Measurements from ENCODE around the gene LGALS1. TPM values are rescaled to one million over a fixed set of nuclear protein-coding genes. Genes with fewer than 3 reads are reported as not detected.
A peak's percentile ranks its signal among the peaks of the same experiment; 100 is the strongest.

LGALS1 gene
- total and polyA plus RNA-seq, 2 experiments from 2014 or later, result 568 to 780 TPM

GRCh38 chr22:37629928-37630327 is 45.5 kb upstream of the LGALS1 start:
- WGBS (ENCODE audit: low lambda C conversion rate, missing lambda C conversion rate), result 88% methylated on average over 8 of the region's 10 CpGs
- no peak for TF ChIP-seq CTCF (IDR thresholded peaks at IDR 0.05; ENCODE audit: poor library complexity)
- no peak for TF ChIP-seq EZH2phosphoT487 (IDR thresholded peaks at IDR 0.05; ENCODE audit: low read depth, severe bottlenecking, unreplicated experiment)
- TF ChIP-seq EZH2 (IDR thresholded peaks at IDR 0.05; ENCODE audit: borderline replicate concordance), result no peak

DNA sequence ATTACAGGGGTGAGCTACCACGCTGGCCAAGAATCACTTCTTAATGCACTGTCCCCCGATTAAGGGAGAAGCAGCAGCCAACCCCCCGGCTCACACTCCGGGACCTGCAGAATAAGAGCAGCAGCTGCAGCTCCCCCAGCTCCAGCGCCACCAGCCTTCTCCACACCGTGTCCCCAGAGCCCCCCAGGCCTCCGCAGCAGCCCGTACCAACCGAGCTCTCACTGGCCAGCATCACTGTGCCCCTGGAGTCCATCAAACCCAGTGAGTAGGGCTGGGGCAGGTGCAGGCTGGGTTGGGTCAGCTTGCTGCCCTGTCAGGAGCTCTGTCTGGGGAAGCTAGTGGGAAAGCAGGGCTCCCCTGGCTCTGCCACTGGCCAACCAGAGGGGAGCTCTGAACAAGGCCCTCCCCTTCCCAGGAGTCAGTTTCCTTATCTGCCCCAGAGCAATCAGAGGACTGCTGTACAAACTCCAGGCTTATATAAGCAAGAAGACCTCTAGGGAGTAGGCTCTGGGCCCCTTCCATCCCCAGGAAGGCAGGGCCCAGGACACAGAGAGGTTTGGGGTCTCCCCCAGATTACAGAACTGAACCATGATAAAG is 44.5 kb upstream of the LGALS1 start:
- 93% methylated on average over 9 of the region's 9 CpGs for WGBS (ENCODE audit: low lambda C conversion rate, missing lambda C conversion rate)
- H3K36me3 ChIP-seq (replicated peaks; ENCODE audit: insufficient read depth, low read depth), result no peaks in the 10 kb centered on the region

More at GRCh38 chr22:37629928-37630327, 45.5 kb upstream of the LGALS1 start:
- Histone ChIP-seq H3K4me2 (no peak overlapping the region), H3K9me3 (ENCODE audit: low read depth) (no peaks in the 10 kb centered on the region), H3K4me1 (ENCODE audit: insufficient read depth) (peaks cover 44% of the 10 kb centered on the region), H3K27ac (no peak overlapping the region), H4K20me1 (ENCODE audit: insufficient read depth, poor library complexity, severe bottlenecking) (no peaks in the 10 kb centered on the region), H3K36me3 (replicated peaks; ENCODE audit: insufficient read depth, low read depth) (no peaks in the 10 kb centered on the region), H3K27me3 (no peaks in the 10 kb centered on the region), H3K79me2 (no peaks in the 10 kb centered on the region), H2AFZ (no peak overlapping the region), H3K9me2 (replicated peaks; ENCODE audit: insufficient read depth) (no peaks in the 10 kb centered on the region), H3K4me3 (no peak overlapping the region)
- no peak for DNase-seq (ENCODE audit: low spot score)

DNA sequence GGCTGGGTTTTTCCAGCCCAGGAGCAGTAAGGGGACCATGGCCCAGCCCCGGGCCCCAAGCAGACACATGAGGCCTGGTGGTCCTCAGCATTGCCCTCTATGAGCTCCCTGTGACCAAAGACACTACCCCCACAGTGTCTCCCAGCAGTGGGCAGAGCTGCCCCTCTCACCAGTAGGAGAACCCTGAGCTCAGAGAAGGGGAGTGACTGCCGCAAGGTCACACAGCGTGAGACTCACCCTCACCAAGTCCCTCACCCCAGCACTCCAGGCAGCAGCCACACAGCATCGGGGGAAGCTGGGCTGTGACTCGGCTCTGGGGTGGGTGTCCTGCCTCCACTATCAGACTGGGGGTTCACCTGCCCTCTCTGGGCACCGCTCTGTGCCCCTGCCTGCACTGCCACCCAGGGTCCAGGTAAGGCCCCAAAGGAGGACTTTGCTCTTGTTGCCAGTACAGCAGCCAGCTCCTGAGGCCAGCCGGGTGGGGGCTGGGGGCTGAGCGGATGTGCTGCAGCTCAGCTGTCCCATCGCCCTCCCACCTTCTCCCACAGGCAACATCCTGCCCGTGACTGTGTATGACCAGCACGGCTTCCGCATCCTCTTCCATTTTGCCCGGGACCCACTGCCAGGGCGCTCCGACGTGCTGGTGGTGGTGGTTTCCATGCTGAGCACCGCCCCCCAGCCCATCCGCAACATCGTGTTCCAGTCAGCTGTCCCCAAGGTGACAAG is 43.8 kb upstream of the LGALS1 start:
- no peak overlapping the region for H2AFZ ChIP-seq
- H3K4me3 ChIP-seq, result no peak overlapping the region
- DNase-seq (ENCODE audit: low spot score), result no peak
- peak overlapping the region; percentile 95 for H3K27ac ChIP-seq
- WGBS (ENCODE audit: low lambda C conversion rate, missing lambda C conversion rate), result 90% methylated on average over 13 of the region's 19 CpGs
- no peaks in the 10 kb centered on the region for H4K20me1 ChIP-seq (ENCODE audit: insufficient read depth, poor library complexity, severe bottlenecking)
- TF ChIP-seq EZH2phosphoT487 (IDR thresholded peaks at IDR 0.05; ENCODE audit: low read depth, severe bottlenecking, unreplicated experiment) (no peak), EZH2 (IDR thresholded peaks at IDR 0.05; ENCODE audit: borderline replicate concordance) (no peak), CTCF (IDR thresholded peaks at IDR 0.05; ENCODE audit: poor library complexity) (no peak)
- H3K79me2 ChIP-seq, result peaks cover 4% of the 10 kb centered on the region
- no peaks in the 10 kb centered on the region for H3K9me3 ChIP-seq (ENCODE audit: low read depth)
- peak overlapping the region; percentile 15 for H3K4me2 ChIP-seq
- peaks cover 58% of the 10 kb centered on the region for H3K4me1 ChIP-seq (ENCODE audit: insufficient read depth)
- no peaks in the 10 kb centered on the region for H3K27me3 ChIP-seq
- H3K36me3 ChIP-seq (replicated peaks; ENCODE audit: insufficient read depth, low read depth), result no peaks in the 10 kb centered on the region
- no peaks in the 10 kb centered on the region for H3K9me2 ChIP-seq (replicated peaks; ENCODE audit: insufficient read depth)

More for the DNA sequence above, 44.5 kb upstream of the LGALS1 start:
- peaks cover 54% of the 10 kb centered on the region for H3K4me1 ChIP-seq (ENCODE audit: insufficient read depth)
- H3K4me3 ChIP-seq, result no peak overlapping the region
- peak overlapping the region; percentile 15 for H3K4me2 ChIP-seq
- H3K9me3 ChIP-seq (ENCODE audit: low read depth), result no peaks in the 10 kb centered on the region
- peak overlapping the region; percentile 95 for H3K27ac ChIP-seq
- H4K20me1 ChIP-seq (ENCODE audit: insufficient read depth, poor library complexity, severe bottlenecking), result no peaks in the 10 kb centered on the region
- no peaks in the 10 kb centered on the region for H3K27me3 ChIP-seq
- no peak overlapping the region for H2AFZ ChIP-seq
- no peaks in the 10 kb centered on the region for H3K79me2 ChIP-seq
- H3K9me2 ChIP-seq (replicated peaks; ENCODE audit: insufficient read depth), result no peaks in the 10 kb centered on the region
- TF ChIP-seq CTCF (IDR thresholded peaks at IDR 0.05; ENCODE audit: poor library complexity), result no peak
- TF ChIP-seq EZH2phosphoT487 (IDR thresholded peaks at IDR 0.05; ENCODE audit: low read depth, severe bottlenecking, unreplicated experiment), result no peak
- TF ChIP-seq EZH2 (IDR thresholded peaks at IDR 0.05; ENCODE audit: borderline replicate concordance), result no peak
- peak; percentile 78 for DNase-seq (ENCODE audit: low spot score)

All from hepatocyte (in vitro differentiated cells).